Middle frontal gyrus (tissue), 1 donor: ENCODE measurements around the gene FOXO3.

Experiments used
- DNase-seq: peaks from one replicate; pipeline ENCODE4 v3.0.0-alpha.2; 2015; ENCODE audit warnings: low spot score; ENCODE audit errors: extremely low spot score

Gene FOXO3

DNA sequence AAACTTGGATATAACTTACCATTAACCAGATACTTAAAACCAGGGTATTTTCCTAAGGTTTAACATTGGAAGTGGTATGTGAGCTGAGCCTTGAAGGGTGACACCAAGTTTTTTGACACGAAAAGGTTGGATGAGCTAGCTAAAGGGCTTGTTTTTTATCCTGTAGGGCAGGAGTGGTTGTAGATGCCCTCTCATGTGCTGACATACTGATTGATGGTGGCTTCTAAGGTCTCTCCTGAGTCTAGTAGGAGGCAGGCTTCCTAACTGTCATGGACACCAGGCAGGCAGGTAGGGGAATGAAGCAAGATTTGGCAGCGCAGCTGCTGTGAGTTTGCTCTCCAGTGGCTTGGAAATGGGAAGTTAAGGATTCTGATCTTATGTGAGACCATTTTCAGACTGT lies 66.1 kb downstream of the FOXO3 start:
- DNase-seq, result no peak

DNA sequence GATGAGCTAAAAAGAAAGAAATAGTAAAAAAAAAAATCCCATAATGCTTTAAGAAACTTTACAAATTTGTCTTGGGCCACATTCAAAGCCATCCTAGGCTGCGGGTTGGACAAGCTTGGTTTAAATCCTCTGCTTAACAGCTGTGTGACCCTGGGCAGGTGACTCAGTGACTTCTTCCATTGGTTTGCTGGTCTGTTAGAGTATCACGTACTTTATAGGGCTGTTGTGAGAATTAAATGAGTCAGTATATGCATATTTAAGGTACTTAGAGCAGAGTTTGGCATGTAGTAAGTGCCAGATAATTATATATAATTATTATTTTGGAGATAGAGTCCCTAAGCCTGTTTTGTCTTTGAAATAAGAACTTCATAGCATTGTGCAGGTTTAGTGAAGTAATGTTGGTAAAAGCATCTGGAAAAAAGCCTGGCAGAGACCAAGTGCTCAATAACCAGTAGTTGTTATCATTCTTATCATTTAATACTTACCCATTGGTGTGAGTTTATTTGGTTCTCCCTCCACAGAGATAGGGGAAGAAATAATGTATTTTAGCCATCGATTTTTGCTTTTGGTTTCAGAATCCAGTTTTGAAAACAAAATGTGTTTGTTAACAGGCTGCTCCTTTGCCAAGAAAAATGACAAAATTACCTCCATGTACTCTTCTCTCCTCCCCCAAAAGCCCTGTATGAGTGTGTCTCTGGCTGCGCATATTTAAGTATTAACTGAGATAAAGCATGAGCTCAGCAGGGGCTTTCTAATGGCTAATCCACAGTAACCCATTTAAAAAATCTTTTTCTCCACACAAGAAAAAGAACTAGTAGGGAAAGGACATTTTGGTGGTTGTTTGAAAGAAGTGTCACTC lies 67.2 kb downstream of the FOXO3 start:
- DNase-seq, result no peak

DNA sequence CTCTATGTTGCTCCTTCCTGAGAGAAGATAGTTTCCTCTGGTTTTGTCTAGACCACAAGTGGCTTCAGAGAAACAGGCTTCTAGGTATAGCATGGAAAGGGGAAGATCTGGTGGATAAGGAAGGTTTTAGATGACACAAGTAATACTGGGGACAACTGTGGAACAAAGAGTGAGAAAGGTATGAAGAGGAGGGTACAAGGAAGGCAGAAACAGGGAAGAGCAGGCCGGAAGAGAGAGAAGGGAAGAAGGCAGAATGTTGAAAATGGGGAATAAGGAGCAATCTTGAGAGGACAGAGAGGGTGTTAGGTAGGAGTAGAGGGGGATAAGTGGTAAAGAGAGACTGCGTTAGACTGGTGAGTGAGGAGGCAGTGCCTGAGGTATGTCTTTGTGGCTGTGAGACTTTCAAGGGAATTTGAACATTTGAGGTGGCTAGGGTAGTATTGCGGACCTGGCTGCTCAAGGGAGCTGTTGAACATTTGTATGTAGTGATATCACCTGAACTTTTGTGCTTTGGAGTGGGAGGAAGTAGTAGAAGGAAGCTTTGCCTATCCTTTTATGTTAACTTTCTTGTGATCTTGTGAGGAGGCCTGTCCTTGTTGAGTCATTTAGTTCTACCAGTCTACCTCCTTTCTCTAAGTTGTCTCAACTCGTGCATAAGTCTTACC lies 69.5 kb downstream of the FOXO3 start:
- no peak for DNase-seq

DNA sequence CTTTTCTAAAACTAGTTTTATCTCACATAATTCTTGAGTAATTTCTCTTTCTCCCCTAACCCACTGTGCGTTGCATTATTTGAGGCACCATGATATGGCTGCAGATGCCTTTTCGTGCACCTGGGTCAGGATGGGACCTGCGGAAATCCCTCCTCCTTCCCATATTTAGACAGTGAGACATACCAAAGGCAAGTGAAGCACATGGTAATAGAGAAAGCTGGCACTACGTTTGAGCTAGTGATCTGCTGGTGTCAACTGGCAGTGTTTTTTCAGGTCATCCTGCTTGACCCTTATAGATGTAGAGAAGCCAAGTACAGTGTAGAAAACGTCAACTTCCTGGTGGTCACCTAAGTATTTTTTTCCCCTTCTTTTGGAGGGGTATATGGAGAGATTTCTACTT lies 71.7 kb downstream of the FOXO3 start:
- DNase-seq, result no peak

DNA sequence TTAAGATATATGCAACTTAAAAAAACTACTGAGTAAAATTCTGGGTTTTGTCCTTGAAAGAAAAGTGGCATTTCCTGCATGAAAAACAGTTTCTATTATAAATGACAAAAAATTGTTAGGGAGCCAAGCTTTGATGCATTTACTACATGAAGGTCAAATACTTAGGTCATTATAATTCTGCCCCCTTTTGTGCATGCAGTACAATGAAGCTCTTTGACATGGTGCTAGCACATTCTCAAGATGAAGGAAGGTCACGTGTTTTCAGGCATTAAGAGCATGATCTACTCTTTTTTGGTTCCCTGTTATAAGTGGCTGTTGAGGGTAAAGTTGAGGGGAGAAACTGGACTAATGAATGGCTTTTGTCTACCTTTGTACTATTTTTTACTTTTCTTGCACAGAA lies 72.7 kb downstream of the FOXO3 start:
- DNase-seq, result no peak

- DNase-seq, result no peak
These were observed 74.9 kb downstream of the FOXO3 start for GRCh38 chr6:108635505-108636226.

GRCh38 chr6:108637963-108638362 lies 77.2 kb downstream of the FOXO3 start:
- DNase-seq, result no peak

- no peak for DNase-seq
These were observed 78.3 kb downstream of the FOXO3 start for GRCh38 chr6:108638993-108639392.

DNA sequence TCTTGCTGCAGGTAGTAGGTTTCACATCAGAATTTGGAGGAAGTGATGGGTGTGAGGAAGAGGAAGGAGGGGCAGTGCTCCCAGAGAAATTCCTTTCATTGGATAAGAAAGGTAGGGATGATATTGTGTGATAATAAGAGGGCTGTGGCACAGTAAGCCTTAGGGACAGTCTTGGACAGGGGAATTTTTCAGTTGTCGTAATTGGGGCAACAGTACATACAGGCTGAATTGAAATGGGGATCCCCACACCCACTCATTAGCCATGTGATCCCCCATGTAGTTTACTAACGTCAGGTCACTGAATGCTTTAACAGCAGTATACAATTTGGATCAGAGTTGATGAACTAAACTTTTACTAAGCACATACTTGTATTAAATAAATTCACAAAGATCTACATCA lies 79.4 kb downstream of the FOXO3 start:
- no peak for DNase-seq

- no peak for DNase-seq
These were observed 82.5 kb downstream of the FOXO3 start for GRCh38 chr6:108643184-108643583.

DNA sequence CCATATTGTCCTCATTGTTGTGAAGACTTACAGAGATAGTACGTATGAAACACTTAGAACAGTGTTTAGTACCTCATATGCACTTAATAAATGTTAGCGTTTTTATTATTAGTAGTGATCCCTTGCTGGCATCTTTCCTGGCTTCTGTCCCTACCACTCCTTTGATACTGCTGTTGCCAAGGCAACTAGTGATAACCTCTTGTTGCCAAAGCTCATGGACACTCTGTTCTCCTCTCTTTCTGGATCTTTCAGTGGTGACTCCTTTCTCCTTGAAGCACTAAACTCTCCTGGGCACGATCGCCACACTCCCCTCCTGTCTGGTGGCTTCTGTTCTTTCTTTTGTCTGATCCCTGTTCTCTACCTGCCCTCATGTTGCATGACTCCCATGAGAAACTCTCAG lies 83.5 kb downstream of the FOXO3 start:
- DNase-seq, result no peak

DNA sequence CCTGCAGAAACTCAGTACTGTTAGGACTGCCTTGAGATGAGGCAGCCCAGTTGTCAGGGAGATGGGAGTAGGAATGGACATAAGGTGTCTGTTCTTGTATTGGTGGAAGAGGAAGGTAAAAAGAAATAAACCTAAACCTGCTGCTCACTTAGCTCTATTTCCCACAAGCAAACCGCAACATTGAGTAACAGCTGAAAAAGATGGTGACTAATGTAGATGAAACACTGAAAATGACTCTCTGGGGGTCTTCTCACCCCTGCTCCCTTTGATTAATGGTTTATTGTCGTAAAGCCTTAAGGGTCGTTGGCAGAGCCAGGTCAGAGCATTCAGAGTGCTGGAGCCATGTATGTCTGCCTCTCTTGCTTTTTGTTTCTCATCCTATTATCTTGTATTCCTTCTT lies 87.5 kb downstream of the FOXO3 start:
- no peak for DNase-seq

DNA sequence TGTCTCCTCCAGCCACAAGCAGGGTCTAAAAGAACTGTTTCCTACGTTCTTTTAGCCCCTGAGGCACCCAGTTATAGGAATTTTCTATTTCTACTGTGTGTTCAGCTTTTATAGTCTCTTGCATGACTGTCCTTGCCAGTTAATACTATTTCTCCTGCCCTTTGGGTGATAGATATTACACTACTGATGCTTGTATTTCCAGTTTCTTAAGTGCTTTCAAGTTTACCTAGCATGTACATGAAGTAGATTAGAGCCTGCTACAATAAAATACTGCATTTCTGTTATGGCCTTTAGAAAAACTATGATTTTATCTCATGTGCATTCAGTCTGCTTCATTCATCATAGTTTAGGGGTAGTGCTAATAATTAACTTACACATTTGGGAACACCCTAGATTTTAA lies 89.6 kb downstream of the FOXO3 start:
- DNase-seq, result no peak

DNA sequence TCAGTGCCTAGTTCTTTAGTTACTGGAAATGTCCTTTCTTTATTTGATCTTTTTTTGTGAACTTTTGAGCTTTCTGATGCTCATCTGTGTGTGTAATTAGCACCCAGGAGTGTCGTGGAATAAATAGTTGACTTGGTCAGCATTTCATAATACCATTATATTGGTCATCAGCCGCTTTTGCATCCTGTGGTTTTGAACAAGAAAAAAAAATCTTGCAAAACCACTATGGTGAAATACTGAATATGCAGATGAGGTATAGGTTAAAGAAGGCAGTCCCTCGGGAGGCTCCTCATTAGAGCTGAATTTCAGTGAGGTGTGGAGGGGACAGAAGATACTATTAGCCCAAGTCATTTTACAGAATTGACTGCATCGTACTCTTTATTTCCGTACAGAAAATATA lies 90.1 kb downstream of the FOXO3 start:
- DNase-seq, result no peak

DNA sequence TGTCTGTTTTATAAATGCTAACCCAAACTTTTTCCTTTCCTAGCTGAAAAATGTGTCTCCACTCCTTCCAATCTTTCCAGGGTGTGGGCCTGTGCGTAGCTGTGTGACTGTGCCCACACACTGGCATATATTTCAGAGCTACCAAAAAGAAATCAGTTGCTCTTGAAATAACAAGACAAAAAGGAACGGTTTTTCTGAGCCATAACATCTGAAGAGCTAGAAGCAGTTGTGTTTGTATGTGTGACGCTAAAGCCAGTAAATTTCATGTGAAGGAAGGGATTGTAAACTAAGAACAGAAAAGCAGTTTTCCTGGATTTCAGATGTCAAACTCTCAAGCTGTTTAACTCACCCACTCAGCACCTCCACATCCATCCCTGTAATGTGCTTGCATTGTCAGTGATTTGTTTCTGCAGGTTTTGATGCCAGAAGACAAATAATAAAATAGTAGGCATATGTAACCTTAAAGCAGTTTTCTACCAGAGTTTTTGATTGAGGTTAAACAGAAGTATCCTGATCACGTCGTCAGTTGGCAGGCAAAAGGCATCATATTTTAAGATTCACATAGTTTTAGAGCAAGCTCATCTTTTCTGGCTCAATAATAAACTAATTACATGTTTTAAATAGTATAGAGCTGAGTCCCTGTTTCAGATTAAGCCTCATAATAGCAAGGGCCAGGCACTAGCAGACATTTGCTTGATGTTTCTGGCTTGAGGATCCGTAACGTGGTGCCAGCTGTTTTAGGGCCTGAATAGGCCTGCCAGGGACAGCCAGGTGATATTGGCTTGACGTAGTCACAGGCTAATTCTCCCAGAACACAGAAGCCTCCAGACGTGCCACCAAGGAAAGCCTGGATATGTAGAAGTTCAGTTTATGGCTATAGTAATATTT lies 90.9 kb downstream of the FOXO3 start:
- peak; percentile 36 for DNase-seq

GRCh38 chr6:108652375-108652774 lies 91.7 kb downstream of the FOXO3 start:
- no peak for DNase-seq

DNA sequence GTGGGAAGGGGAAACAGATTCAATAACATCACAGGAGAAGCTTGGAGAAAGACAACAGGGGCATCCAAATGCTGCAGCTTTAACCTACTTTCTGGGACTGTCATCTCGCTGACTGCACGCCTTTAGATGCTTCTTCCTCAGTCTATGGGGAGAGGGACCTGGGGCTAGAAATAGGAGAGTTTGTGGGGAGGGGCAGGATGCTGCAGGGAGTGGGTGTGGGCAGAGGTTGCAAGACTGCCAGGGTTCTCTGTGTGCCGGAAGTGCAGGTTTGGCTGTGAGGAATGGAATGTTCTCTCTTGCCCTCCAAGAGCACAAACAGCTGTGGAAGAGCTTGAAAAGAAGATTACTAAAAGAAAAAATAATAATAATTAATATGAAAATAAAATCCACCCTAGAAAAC lies 93.2 kb downstream of the FOXO3 start:
- DNase-seq, result no peak

DNA sequence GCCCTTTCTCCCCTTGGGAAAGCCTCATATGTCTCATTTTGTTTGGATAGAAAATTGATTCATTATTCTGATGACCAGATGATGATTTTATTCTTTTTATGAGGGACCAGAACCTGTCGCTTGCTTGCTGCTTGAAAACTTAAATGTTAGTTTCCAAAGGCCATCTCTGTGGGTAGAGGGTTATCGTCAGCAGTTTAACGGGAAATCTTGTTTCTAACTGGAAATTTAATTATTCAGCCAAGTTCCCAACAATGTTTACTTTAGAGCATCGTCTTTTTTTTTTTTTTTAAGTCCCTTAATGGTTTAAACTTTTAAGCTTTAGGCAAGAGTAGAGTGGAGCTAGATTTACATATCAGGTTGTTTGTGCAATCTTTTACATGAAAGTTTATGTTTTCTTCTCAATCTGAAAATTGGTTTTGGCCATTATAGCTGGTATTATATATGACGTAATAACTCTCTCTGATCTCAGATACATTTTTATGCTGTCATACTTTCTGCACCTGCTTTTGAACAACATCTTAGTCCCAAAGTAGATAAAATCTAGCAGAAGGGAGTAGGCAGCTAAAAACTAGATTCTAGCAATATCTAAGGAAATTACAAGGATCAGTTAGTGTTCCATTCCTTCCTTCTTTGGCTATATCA lies 93.9 kb downstream of the FOXO3 start:
- DNase-seq, result no peak

DNA sequence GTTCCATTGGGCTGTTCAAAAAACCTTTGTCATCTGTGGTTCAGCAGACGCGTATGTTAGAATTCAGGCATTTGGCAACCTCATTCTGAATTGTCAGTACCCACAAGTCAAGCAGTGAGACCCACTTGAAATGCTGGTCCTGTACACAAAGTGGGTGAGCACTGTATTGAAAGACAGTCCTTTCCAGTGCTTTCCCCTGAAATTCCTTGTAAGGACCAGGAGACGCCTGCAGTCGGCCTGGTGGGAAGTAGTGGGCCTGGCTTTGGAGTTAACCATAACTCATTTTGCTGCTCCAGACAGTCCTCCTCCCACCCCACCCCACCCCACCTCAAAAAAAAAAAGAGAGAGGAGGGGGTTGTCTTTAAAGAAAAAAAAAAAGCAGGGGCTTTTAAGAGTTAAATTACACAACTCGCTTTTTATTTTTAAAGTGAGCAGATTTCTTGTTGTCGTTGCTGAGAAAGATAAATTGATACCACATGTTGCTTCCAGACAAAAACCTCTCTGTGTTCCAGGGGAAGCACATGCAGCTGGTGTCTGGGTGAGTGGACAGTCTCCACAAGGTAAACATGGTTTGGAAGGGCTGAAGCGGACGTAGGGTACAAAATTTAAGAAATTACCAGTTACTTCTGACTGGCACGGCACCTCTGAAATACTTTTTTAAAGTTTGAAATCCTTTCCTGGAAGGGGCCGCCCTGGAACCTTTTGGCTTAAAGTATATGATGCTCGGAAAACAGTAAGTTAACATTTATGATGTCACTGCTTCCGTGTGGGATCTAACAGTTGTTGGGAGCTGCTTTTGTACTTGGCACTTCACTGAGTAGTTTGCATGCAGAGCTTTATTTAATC lies 95.3 kb downstream of the FOXO3 start:
- no peak for DNase-seq

- no peak for DNase-seq
These were observed 96.1 kb downstream of the FOXO3 start for GRCh38 chr6:108656836-108657235.
